Omental fat pad (tissue), 4 donors: Measurements from ENCODE around the gene UGT1A7. TPM values are rescaled to one million over a fixed set of nuclear protein-coding genes. Genes with fewer than 3 reads are reported as not detected.

Experiments
- ATAC-seq: fragments of 150-250 bp; one replicate; pipeline ENCODE4 v1.9.1; 2016; ENCODE audit warnings: mild to moderate bottlenecking, moderate library complexity; ENCODE audit not compliant: low FRiP score
- DNase-seq: peaks from one replicate; pipeline ENCODE4 v3.0.0-alpha.2; 2019; ENCODE audit warnings: low spot score
- CTCF ChIP-seq, 3 donors: fragments of 450-650 bp; IDR thresholded peaks; one replicate each; pipeline ENCODE4 v1.5.1; 2016 to 2017; ENCODE audit warnings: antibody characterized with exemption in 3 of 3, mild to moderate bottlenecking in 3 of 3, moderate library complexity in 2 of 3
- total RNA-seq, 4 donors: library from RNA; depleted of rRNA; stranded (reverse); fragments of >200 nt; gene quantifications; one replicate each; pipeline ENCODE4 v1.1.0, GENCODE V29; 2016

UGT1A7 gene
- total RNA-seq, 4 donors from 2014 or later = not detected

DNA sequence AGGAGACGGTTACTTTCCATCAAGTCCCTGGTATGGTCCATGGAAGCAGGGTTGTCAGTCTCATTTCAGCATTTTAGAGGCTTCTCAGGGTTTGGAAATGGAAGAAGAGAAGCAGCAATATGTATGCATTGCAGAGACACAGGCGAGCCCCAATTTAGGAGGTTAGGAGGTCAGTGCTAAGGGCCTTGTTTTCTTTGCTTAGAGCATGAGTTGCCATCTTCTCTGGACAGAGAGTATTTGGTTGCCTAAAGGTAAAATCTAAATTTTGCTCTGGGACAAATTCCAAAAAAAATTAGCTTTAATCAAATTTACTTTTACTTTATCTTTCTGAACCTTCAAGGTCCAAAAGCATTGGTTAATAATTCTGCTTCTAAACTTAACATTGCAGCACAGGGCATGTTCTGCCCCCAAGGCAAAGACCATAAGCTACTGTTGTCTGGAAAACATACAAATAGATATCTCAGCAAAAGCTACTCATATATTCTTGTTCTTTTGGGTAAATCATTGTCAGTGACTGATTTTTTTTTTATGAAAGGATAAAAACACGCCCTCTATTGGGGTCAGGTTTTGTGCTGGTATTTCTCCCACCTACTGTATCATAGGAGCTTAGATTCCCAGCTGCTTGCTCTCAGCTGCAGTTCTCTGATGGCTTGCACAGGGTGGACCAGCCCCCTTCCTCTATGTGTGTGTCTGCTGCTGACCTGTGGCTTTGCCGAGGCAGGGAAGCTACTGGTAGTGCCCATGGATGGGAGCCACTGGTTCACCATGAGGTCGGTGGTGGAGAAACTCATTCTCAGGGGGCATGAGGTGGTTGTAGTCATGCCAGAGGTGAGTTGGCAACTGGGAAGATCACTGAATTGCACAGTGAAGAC, 10.2 kb upstream of the UGT1A7 start, which contains the start of gene UGT1A9:
Gene UGT1A9 (plus strand): TSS at position 609 of the 872 bp plus-strand sequence. CDS start 37 bp downstream, at position 646.
- no peak for DNase-seq
- TF ChIP-seq CTCF (IDR thresholded peaks at IDR 0.05) = no peak
- no peak for ATAC-seq

GRCh38 chr2:233672886-233673285, 8.8 kb upstream of the UGT1A7 start:
- ATAC-seq = no peak
- TF ChIP-seq CTCF (IDR thresholded peaks at IDR 0.05) = no peak

DNA sequence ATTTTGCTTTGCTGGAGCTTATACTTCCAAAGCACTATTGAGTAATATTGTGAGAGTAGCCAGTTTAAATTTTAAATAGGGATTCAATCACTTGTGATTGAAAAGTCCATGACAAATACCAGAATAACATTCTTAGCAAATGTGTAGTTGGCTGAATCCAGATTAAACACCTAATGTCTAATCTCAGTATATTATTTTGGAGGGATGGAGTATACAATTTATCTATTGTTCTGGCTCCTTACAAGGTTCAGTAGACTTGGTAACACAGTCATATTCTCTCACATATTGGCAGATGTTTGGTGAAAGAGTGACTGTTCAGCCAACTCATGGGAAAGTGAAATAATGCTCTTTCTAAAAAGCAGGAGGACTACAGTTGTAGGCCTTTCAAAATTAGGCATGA, 7.8 kb upstream of the UGT1A7 start:
- no peak for TF ChIP-seq CTCF (IDR thresholded peaks at IDR 0.05)
- DNase-seq (no peak), ATAC-seq (no peak)

More at GRCh38 chr2:233672886-233673285, 8.8 kb upstream of the UGT1A7 start:
- no peak for DNase-seq

DNA sequence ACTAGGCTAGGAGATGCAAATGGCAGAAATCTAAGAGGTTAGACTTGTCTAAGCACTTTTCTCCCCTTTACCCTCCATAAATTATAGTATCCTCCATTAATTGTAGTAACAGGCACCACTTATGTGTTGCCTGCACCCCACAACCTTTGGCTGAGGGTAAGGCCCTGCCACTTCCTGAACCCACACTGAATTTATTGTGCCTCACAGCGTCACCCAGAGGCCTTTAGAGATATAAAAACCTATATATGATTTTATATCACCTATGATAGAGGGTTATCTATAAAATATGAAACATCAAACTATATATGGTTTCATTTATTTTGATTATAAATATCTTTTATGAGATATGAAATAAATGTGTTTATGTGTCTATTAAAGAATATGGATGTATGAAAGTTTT, 7.4 kb upstream of the UGT1A7 start:
- DNase-seq (no peak), ATAC-seq (no peak)
- TF ChIP-seq CTCF (IDR thresholded peaks at IDR 0.05) = no peak

- TF ChIP-seq CTCF (IDR thresholded peaks at IDR 0.05) = no peak
- ATAC-seq (no peak), DNase-seq (no peak)
These were observed 6.7 kb upstream of the UGT1A7 start for GRCh38 chr2:233674995-233675394.

DNA sequence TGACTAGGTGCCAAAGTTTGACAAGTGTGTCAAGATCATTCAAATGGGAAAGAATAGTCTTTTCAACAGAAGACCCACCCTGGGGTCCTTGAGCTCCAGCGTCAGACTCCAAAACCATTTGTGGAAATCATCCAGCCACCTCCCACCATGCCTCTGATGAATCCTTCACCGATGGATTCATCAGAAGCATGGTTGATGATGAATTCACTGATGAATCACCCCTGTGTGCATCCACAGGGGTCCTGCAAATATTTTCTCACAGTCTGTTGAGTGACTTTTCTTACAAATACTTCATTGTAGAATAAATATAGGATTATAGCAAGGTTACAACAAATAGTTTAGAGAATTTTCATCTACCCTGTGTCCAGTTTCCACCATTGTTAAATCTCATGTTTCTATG, 5.7 kb upstream of the UGT1A7 start:
- TF ChIP-seq CTCF (IDR thresholded peaks at IDR 0.05) = no peak
- ATAC-seq (no peak), DNase-seq (no peak)

DNA sequence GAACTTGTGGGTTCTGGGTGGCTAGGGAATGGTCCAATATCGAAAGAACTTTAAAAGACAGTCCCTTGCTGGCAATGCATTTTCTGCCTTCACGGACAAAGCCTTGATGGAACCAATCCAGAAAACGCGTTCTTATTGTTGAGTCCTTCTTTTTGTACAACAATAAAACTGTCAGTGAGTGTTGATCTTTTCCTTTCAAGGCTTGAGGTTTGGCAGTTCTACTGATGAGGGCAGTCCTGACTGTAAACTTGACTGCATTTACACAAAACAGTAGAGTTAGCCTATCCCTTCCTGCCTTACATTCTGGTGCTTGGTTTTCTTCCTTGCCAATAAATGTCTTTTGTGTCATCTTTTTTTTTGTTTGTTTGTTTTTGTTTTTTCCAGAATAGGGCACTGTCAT, 2.5 kb upstream of the UGT1A7 start:
- no peak for DNase-seq
- no peak for ATAC-seq
- no peak for TF ChIP-seq CTCF (IDR thresholded peaks at IDR 0.05)
